Endothelial cell of umbilical vein (primary cell): ENCODE data around the gene RGS6. TPM values are rescaled to one million over a fixed set of nuclear protein-coding genes. Genes with fewer than 3 reads are reported as not detected.

Source experiments
- BruUV-seq: library from RNA; stranded (reverse); fragments of 400-500 nt; replicated peaks from 2 replicates; lab custom pipeline; 2021; lab: Mats Ljungman, UMichigan
- CTCF ChIA-PET: fragments of 300-600, 350-600 bp; sonication (Branson Sonifier 250); formaldehyde crosslinking; loops from one replicate; lab custom pipeline; 2021; ENCODE audit warnings: antibody characterized with exemption, inconsistent platforms; lab: Charles Lee
- POLR2A ChIA-PET: fragments of 300-600, 350-600 bp; sonication (Branson Sonifier 250); formaldehyde crosslinking; loops from one replicate; lab custom pipeline; 2021; ENCODE audit warnings: antibody characterized with exemption, inconsistent platforms; lab: Charles Lee
- DNase-seq: peaks from one replicate; pipeline ENCODE4 v3.0.0-alpha.2; 2011; ENCODE audit warnings: low read depth, low spot score
- FAIRE-seq: peaks from 2 replicates; lab custom pipeline; 2011; peaks lifted over from hg19 to GRCh38; lab: Jason Lieb, UNC
- H2AFZ ChIP-seq: 2 replicates; pipeline ENCODE4 v1.6.0; 2012; ENCODE audit warnings: low read depth, low read length, control low read depth, inconsistent platforms
- H3K27ac ChIP-seq: 2 replicates; pipeline ENCODE4 v1.5.1; 2011; ENCODE audit warnings: low read depth, mild to moderate bottlenecking, control low read depth, low read length, moderate library complexity; ENCODE audit not compliant: insufficient read depth
- H3K27me3 ChIP-seq, 2 experiments: 2 replicates each; pipeline versions ENCODE4 v1.6.0 to v1.6.1; 2011; ENCODE audit warnings: low read length in 2 of 2, mixed read lengths in 1 of 2; ENCODE audit not compliant: control insufficient read depth in 2 of 2, insufficient read depth in 2 of 2
- H3K36me3 ChIP-seq, 2 experiments: 2 replicates in 1 of 2; 3 replicates in 1 of 2; pipeline ENCODE4 v1.5.1; 2011; ENCODE audit warnings: low read length in 2 of 2, mild to moderate bottlenecking in 1 of 2, moderate library complexity in 1 of 2; ENCODE audit not compliant: control insufficient read depth in 2 of 2, insufficient read depth in 2 of 2; ENCODE audit errors: extremely low read depth in 1 of 2
- H3K4me1 ChIP-seq: 3 replicates; pipeline ENCODE4 v1.5.1; 2011; ENCODE audit warnings: mild to moderate bottlenecking, low read length; ENCODE audit not compliant: control insufficient read depth, insufficient read depth; ENCODE audit errors: extremely low read depth
- H3K4me2 ChIP-seq: 2 replicates; pipeline ENCODE4 v1.6.1; 2011; ENCODE audit warnings: low read length, control low read depth, mixed read lengths; ENCODE audit not compliant: insufficient read depth
- H3K4me3 ChIP-seq, 3 experiments: fragments of 200-600 bp in 1 of 3; sonication (generic), shearing (Covaris generic) in 1 of 3; replicated peaks in 1 of 3; 2 replicates each; pipeline ENCODE4 v1.5.1; 2011 to 2016; ENCODE audit warnings: control low read depth in 3 of 3, low read length in 3 of 3, mild to moderate bottlenecking in 2 of 3, inconsistent platforms in 1 of 3, low read depth in 1 of 3, moderate library complexity in 1 of 3; ENCODE audit not compliant: insufficient read depth in 1 of 3
- H3K79me2 ChIP-seq: 2 replicates; pipeline ENCODE4 v1.6.0; 2012; ENCODE audit warnings: low read length, inconsistent platforms; ENCODE audit not compliant: control insufficient read depth, insufficient read depth
- H3K9ac ChIP-seq: replicated peaks from 2 replicates; pipeline ENCODE3; 2011; ENCODE audit warnings: low read length, control low read depth; ENCODE audit not compliant: insufficient read depth; ENCODE audit errors: extremely low read depth
- H3K9me1 ChIP-seq: replicated peaks from 3 replicates; pipeline ENCODE4 v1.6.0; 2011; ENCODE audit warnings: mild to moderate bottlenecking, low read length; ENCODE audit not compliant: control insufficient read depth, insufficient read depth; ENCODE audit errors: extremely low read depth
- H3K9me3 ChIP-seq: replicated peaks from 2 replicates; pipeline ENCODE4 v1.5.1; 2012; ENCODE audit warnings: low read length, inconsistent platforms; ENCODE audit not compliant: control insufficient read depth, insufficient read depth
- H4K20me1 ChIP-seq: replicated peaks from 2 replicates; pipeline ENCODE3; 2011; ENCODE audit warnings: mild to moderate bottlenecking, low read length; ENCODE audit not compliant: control insufficient read depth, insufficient read depth; ENCODE audit errors: extremely low read depth
- CTCF ChIP-seq, 2 donors: IDR thresholded peaks; 1 replicate in 1 of 2; 2 replicates in 1 of 2; pipeline ENCODE4 v1.5.1; 2011; ENCODE audit warnings: low read length in 2 of 2, mild to moderate bottlenecking in 2 of 2, moderate library complexity in 2 of 2, control low read depth in 1 of 2, inconsistent platforms in 1 of 2, low read depth in 1 of 2; ENCODE audit not compliant: insufficient read depth in 1 of 2; ENCODE audit errors: extremely low read depth in 1 of 2
- EZH2 ChIP-seq: IDR thresholded peaks from 2 replicates; pipeline ENCODE4 v1.6.1; 2012; ENCODE audit warnings: borderline replicate concordance, low read depth, mild to moderate bottlenecking, moderate library complexity, low read length, inconsistent platforms; ENCODE audit not compliant: severe bottlenecking
- FOS ChIP-seq: IDR thresholded peaks from 2 replicates; pipeline ENCODE4 v1.6.1; 2011; ENCODE audit warnings: mild to moderate bottlenecking, low read length, moderate library complexity, borderline replicate concordance; ENCODE audit not compliant: insufficient read depth
- GATA2 ChIP-seq: IDR thresholded peaks from 2 replicates; pipeline ENCODE4 v1.7.0; 2011; ENCODE audit warnings: low read depth, mild to moderate bottlenecking, moderate library complexity, mixed read lengths, low read length; ENCODE audit not compliant: insufficient read length, insufficient read depth
- JUN ChIP-seq: IDR thresholded peaks from 2 replicates; pipeline ENCODE4 v1.6.1; 2011; ENCODE audit warnings: borderline replicate concordance, low read depth; ENCODE audit not compliant: insufficient read length, insufficient read depth
- MAX ChIP-seq: IDR thresholded peaks from 2 replicates; pipeline ENCODE4 v1.6.1; 2011; ENCODE audit not compliant: insufficient read depth, insufficient read length
- MYC ChIP-seq: IDR thresholded peaks from one replicate; pipeline ENCODE4 v1.6.1; 2011; ENCODE audit warnings: mild to moderate bottlenecking, low read depth, low read length
- POLR2A ChIP-seq: IDR thresholded peaks from 2 replicates; pipeline ENCODE4 v1.6.1; 2012; ENCODE audit warnings: low read depth, mild to moderate bottlenecking, control low read depth, low read length
- POLR2AphosphoS5 ChIP-seq: IDR thresholded peaks from 2 replicates; pipeline ENCODE4 v1.6.1; 2012; ENCODE audit warnings: low read depth, mild to moderate bottlenecking, control low read depth, low read length, moderate library complexity; ENCODE audit not compliant: insufficient read depth
- dilution Hi-C: fragments of 300-500 bp; cut with MboI; formaldehyde crosslinking; loops from one replicate; pipeline ENCODE4 v1.15.0; 2019; ENCODE audit warnings: low sequenced_read_pairs; ENCODE audit not compliant: extremely low pct_ligation_motif_present
- intact Hi-C: fragments of 100-400 bp; cut with micrococcal nuclease; formaldehyde crosslinking; loops from one replicate; pipeline ENCODE4 v1.10.0; 2022
- polyA plus RNA-seq, 4 experiments: library from polyadenylated mRNA; depleted of rRNA in 3 of 4; stranded (reverse) in 3 of 4; unstranded in 1 of 4; fragments of >200 nt; gene quantifications; 2 replicates each; pipeline versions ENCODE4 v1.2.1 to v1.2.3, GENCODE V29; 2011 to 2012; ENCODE audit warnings: missing spikeins in 1 of 4
- total RNA-seq: library from RNA; stranded (reverse); gene quantifications from 2 replicates; pipeline ENCODE4 v1.2.3, GENCODE V29; 2021

Gene RGS6
- total and polyA plus RNA-seq, 2 donors (not counting 3 experiments of a cell fraction or from before 2014, with no cell fraction given), result not detected

- DNase-seq (no peak), FAIRE-seq (no peak)
- H3K9me1 ChIP-seq, result no peaks in the 10 kb centered on the region
- no peaks in the 10 kb centered on the region for H3K79me2 ChIP-seq
- dilution Hi-C loops, result no loop called here
- no peak overlapping the region for H3K4me3 ChIP-seq
- no peaks in the 10 kb centered on the region for H3K36me3 ChIP-seq
- H3K9me3 ChIP-seq, result no peaks in the 10 kb centered on the region
- H3K4me2 ChIP-seq, result no peak overlapping the region
- H3K27ac ChIP-seq, result no peak overlapping the region
- no peak overlapping the region for H2AFZ ChIP-seq
- no TSS peak for BruUV-seq
- intact Hi-C loops, result no loop called here
- H3K9ac ChIP-seq, result no peak overlapping the region
- no peaks in the 10 kb centered on the region for H4K20me1 ChIP-seq
- no peaks in the 10 kb centered on the region for H3K27me3 ChIP-seq
- ChIA-PET POLR2A (no interaction called here), CTCF (no interaction called here)
- no peaks in the 10 kb centered on the region for H3K4me1 ChIP-seq
- TF ChIP-seq EZH2, result no peak
- no peak for TF ChIP-seq MAX
Observed at GRCh38 chr14:72104011-72104613, 171.9 kb downstream of the RGS6 start.

DNA sequence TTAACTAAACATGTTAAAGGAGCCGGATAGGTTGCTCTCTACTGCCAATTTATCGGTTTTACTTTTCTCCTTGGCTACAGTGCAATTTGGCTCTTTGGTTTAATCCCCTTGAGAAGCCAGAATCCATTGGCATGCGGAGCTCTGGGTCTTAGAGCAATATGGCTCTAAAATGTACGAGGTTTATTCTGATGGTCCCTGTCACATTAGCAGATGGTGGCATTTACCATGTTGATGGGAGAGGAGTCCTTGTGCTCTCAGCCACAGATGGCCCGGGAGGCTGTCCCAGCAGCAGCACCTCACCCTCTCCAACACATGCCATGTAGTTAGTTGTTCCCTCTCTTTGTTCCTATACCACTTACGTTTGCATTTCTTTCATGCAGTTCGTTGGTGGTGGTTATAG is 179.7 kb downstream of the RGS6 start:
- no peak for TF ChIP-seq GATA2
- TF ChIP-seq EZH2, result no peak
- no peak for TF ChIP-seq FOS
- no peak for TF ChIP-seq POLR2AphosphoS5
- no peak for TF ChIP-seq CTCF (IDR thresholded peaks at IDR 0.05; ENCODE audit: extremely low read depth in 1 of 2, insufficient read depth in 1 of 2, low read depth in 1 of 2, low read length in 2 of 2)
- TF ChIP-seq JUN, result no peak
- no peak for TF ChIP-seq MAX
- no peak for TF ChIP-seq POLR2A
- TF ChIP-seq MYC, result no peak
- no peak overlapping the region for H3K27ac ChIP-seq
- no peaks in the 10 kb centered on the region for H4K20me1 ChIP-seq
- no peaks in the 10 kb centered on the region for H3K27me3 ChIP-seq
- DNase-seq (no peak), FAIRE-seq (no peak)
- no peak overlapping the region for H3K4me2 ChIP-seq
- intact Hi-C loops (no loop called here), dilution Hi-C loops (no loop called here)
- no peaks in the 10 kb centered on the region for H3K4me1 ChIP-seq
- H2AFZ ChIP-seq, result no peak overlapping the region
- H3K9me3 ChIP-seq, result no peaks in the 10 kb centered on the region
- BruUV-seq, result no TSS peak
- no peak overlapping the region for H3K9ac ChIP-seq
- CTCF ChIA-PET, result no interaction called here
- H3K9me1 ChIP-seq, result no peaks in the 10 kb centered on the region
- POLR2A ChIA-PET, result no interaction called here
- no peaks in the 10 kb centered on the region for H3K36me3 ChIP-seq
- H3K4me3 ChIP-seq, result no peak overlapping the region
- no peaks in the 10 kb centered on the region for H3K79me2 ChIP-seq
